ENCODE data around the gene KCNK17. TPM values are rescaled to one million over a fixed set of nuclear protein-coding genes. Genes with fewer than 3 reads are reported as not detected.
A peak's percentile ranks its signal among the peaks of the same experiment; 100 is the strongest.

Gene KCNK17
- total and polyA plus RNA-seq, 9 of the 15 experiments (the other 6 are each of a cell fraction or from before 2014, with no cell fraction given), result not detected

DNA sequence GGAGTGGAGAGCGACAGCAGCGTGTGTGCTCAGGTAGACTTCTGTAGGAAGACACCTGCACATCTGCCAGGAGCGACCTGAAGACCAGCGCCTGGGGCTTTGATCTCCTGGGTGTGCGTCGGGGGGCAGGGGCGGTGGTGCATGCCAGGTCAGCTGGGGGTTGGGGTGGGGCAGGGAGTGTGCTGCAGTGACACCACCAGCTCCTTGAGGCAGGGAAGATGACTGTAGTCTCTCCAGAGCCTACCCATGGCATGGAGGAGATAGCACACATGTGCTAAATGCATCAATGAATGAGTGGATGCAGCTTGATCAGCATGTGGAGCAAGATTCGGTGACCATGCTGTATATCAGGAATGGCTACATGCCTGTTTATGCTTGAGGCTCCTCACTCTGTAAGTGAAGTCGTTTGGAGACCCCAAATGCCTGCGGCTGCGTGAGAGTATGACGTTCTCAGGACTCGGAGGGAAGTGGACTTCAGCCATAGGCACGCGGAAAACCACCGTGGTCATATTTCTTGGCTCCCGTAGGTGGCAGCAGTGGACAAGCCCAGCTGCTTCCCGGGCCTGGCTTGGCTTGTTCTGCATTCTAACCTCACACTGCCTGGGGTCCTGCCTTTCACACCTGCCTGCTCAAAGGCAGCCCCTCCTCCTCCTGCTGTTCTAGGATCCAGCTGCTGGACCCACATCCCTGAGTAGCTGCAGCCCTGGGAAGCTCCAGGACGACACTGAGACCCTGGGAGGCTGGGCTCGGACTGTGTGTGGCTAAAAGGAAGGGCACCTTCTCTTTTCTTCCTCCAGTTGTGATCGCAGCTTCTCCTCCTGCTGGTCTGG lies 47.7 kb upstream of the KCNK17 start (continued):
- TF ChIP-seq ATF1 (CRISPR knock-in tag; IDR thresholded peaks at IDR 0.05) (no peak), ATF1 (tag; IDR thresholded peaks at IDR 0.05) (peak; percentile 34; the same call in 1 of the 2 replicates), FOXK1 (CRISPR knock-in tag; IDR thresholded peaks at IDR 0.05; ENCODE audit: borderline replicate concordance) (no peak), ESRRA (IDR thresholded peaks at IDR 0.05; ENCODE audit: borderline replicate concordance, low read depth) (0 out of 2 replicates have a peak, but pooled peaks have one; percentile 9), RAD21 (CRISPR knock-in tag; conservative IDR thresholded peaks at IDR 0.05 in 1 of 2, IDR thresholded peaks at IDR 0.05 in 1 of 2) (peak; percentile 52 to 82), CHD1 (IDR thresholded peaks at IDR 0.05; ENCODE audit: low read length) (no peak), SPI1 (IDR thresholded peaks at IDR 0.05; ENCODE audit: borderline replicate concordance, low read depth, low read length) (peak; percentile 77), SMAD2 (IDR thresholded peaks at IDR 0.05; ENCODE audit: low read depth, low read length) (no peak), KLF16 (IDR thresholded peaks at IDR 0.05) (0 out of 2 replicates have a peak, but pooled peaks have one; percentile 38), NCOA2 (IDR thresholded peaks at IDR 0.05; ENCODE audit: partially characterized antibody in 2 of 2) (no peak), CREM (IDR thresholded peaks at IDR 0.05; ENCODE audit: low read depth) (peak; percentile 21; the same call in 1 of the 2 replicates), HCFC1 (IDR thresholded peaks at IDR 0.05; ENCODE audit: low read depth, low read length) (0 out of 2 replicates have a peak, but pooled peaks have one; percentile 9)
- TF ChIP-seq, protein P1, sequence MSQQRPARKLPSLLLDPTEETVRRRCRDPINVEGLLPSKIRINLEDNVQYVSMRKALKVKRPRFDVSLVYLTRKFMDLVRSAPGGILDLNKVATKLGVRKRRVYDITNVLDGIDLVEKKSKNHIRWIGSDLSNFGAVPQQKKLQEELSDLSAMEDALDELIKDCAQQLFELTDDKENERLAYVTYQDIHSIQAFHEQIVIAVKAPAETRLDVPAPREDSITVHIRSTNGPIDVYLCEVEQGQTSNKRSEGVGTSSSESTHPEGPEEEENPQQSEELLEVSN (IDR thresholded peaks at IDR 0.05; ENCODE audit: borderline replicate concordance in 1 of 2, extremely low read depth in 1 of 2, insufficient read depth in 1 of 2, insufficient read length in 1 of 2, low read depth in 1 of 2, low read length in 1 of 2, poor library complexity in 1 of 2, severe bottlenecking in 1 of 2), result peak in 1 of 2 experiments; percentile 32

Measured in K562 (cell line).